Measurements from ENCODE around the gene STK10.

Gene STK10

DNA sequence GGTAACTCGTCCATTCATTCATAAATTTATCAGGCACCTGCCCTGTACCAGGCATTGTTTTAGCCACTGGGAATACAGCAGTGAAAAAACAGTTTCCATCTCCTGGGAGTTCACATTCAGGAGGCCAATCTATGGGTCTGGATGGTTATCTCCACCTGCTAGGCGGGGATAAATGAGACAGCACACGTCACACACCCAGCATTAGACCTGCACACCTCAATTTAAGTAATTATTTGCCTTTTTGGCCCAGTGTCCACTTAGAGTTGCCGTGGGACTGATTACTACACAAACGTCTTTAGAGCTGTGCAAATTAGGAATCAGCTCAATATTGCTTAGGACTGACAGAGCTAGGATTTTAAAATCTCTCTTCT lies 46.1 kb downstream of the STK10 start:
- DNase-seq = no peak

DNA sequence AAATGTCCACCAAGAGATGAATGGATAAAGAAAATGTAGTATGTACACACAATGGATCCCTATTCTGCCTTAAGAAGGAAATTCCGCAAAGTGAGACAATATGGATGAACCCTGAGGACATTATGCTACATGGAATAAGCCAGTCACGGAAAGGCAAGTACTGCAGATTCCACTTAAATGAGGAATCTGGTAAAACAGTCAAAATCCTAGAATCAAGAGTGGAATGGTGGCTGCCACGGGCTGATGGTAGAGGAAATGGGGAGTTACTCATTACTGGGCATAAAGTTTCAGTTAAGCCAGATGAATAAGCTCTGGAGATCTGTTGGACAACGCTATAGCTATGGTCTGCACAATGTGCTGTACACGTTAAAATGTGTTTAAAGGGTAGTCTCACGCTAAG lies 47.2 kb downstream of the STK10 start:
- DNase-seq = no peak

GRCh38 chr5:172140120-172140519 lies 47.9 kb downstream of the STK10 start:
- DNase-seq = no peak

- no peak for DNase-seq
Measured at GRCh38 chr5:172137046-172137445, 51.0 kb downstream of the STK10 start.

- no peak for DNase-seq
Measured at GRCh38 chr5:172133359-172134029, 54.5 kb downstream of the STK10 start.

- no peak for DNase-seq
Measured at GRCh38 chr5:172131690-172132089, 56.3 kb downstream of the STK10 start.

DNA sequence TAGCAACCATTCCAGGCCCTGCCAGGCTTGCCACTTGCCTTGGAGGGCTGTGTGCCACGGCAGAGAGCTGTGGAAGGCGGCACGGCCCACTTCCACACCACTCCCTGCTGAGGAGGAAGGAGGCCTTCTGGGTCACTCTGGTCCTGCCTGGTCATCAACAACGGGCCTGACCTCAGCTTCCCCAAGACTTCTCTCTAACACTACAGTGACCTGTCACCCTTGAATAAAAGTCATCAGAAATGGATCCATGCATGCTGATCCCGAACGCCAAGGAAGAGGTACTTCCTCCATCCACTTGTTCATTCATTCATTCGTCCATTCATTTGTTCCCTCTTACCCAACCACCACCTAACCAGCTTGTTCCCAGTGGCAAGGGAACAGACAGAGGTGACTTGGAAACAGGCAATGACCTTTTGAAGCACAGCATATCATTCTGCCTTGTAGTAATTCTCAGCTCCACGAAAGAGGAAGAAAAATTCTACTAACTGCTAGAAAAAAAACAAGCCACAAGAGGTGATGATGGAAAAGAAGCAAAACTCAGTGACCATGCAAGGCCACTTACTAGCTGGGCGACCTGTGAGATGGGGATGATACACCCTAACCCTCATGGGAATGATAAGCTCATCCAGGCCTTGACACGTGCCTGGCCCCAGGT lies 58.6 kb downstream of the STK10 start:
- no peak for DNase-seq

- no peak for DNase-seq
Measured at GRCh38 chr5:172127581-172127980, 60.4 kb downstream of the STK10 start.

GRCh38 chr5:172123269-172123692 lies 64.7 kb downstream of the STK10 start:
- no peak for DNase-seq

GRCh38 chr5:172119921-172120688 lies 67.9 kb downstream of the STK10 start:
- no peak for DNase-seq

GRCh38 chr5:172118891-172119290 lies 69.1 kb downstream of the STK10 start:
- no peak for DNase-seq

DNA sequence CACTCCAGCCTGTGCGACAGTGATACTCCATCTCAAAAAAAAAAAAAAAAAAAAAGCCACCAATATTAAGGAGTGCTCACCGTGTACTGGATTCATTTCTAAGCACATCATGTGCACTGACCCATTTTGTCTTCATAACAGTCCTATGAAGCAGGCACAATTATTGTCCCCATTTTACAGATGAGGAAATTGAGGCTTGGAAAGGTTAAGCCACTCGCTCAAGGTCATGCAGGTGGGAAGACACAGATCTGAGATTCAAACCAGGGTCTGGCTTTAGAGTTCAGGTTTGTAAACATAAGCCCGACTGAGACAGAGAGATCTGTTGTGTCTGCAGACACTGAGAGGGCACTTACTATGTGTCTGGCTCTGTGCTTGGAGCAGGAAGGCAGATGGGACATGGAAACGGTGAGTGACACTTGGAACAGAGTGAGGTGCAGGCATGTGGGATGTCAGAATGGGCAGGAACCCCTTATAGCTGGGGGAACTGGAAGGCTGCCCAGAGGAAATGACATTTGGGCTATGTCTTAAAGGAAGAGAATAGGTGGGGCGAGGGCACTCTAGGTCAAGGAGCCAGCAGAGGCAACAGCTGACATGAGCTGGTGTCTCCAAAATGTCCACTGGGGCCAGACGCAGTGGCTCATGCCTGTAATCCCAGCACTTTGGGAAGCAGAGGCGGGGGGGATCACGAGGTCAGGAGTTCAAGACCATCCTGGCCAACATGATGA lies 69.9 kb downstream of the STK10 start:
- DNase-seq = no peak

- no peak for DNase-seq
Measured at GRCh38 chr5:172115541-172115982, 72.5 kb downstream of the STK10 start.

GRCh38 chr5:172114875-172115422 lies 73.1 kb downstream of the STK10 start:
- no peak for DNase-seq

DNA sequence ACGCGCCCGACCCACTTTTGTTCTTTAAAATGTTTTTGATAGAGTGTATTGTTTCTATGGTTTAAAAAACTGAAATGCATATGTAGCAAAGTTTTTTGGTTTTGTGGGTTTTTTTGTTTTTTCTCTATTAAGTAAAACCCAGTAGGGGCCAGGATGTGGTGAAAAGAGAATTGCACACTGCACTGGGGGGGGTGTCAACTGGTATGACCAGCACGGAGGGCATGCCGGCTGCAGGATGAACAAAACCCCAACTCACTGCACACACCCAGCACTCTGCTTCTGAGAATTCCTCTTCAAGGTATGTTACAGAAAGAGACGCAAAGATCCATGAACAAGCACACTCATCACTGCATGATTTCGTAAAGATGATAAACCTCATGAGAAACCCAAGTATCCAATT lies 75.0 kb downstream of the STK10 start:
- DNase-seq = no peak

- DNase-seq = no peak
Measured at GRCh38 chr5:172111852-172112225, 76.2 kb downstream of the STK10 start.

DNA sequence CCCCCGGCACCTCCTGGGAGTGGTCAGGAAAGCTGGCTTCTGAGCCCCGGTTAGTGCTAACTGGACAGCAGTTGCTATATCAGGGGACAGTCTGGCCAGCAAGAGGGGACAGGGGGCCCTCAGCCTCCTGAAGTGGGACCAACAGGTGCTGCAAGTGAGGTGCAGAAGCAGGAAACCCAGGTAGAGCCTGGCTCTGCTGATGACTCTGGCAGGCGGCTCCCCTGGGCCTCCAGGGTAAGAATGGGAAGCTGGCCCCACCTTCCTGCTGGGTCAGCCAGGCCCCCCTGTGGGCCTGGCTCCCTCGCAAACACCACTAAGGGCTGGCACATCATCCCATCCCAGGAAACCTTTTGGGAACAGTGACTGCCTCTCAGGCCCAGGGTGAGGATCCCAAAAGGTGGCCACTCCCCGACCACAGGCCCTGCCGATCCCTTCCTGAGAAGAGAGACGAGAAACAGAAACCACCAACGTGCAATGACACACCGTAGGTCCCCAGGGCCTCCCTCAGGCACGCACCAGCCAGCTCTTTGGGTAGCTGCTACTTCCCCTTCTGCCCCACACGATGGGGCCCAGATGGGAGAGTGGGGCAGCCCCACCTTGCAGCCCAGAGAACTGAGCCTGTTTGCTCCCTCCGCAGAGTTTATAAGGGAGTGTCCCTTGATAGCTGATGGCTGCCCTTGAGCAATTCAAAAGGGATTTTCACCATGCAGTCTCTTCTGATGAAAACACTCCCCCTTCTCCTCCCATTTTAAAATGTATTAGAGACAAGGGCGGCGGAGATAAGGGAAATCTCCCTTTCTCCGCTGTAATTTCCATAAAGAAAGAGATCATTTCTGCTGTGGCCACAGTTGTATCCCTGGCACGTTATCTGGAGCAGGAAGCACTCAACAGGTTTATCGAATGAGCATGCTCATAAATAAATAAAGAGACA lies 76.8 kb downstream of the STK10 start:
- DNase-seq = peak; percentile 53

DNA sequence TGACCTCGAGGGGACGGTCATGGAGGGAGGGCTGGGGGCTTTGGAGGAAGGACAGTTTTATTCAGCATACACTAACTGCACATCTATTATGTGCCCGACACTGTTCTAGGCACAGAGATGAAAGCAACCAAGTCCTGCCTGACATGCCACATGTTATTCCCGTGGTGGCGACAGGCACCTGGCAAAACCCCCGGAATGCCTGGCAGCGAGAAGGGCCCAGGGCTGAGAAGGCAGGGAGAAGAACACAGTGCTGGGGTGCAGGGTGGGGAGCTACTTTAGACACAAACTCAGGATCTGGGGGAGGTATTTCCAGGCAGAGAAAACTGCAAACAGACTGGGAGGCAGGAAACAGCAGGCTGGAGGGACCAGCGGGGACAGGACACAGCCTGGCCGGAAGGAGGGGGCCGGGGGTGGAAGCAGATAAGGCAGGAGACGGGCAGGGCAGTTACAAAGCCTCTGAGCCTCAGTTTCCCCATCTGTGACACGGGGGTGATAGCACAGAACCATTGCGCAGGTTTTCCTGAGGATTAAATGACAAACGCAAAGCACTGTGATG lies 77.7 kb downstream of the STK10 start:
- DNase-seq = no peak

DNA sequence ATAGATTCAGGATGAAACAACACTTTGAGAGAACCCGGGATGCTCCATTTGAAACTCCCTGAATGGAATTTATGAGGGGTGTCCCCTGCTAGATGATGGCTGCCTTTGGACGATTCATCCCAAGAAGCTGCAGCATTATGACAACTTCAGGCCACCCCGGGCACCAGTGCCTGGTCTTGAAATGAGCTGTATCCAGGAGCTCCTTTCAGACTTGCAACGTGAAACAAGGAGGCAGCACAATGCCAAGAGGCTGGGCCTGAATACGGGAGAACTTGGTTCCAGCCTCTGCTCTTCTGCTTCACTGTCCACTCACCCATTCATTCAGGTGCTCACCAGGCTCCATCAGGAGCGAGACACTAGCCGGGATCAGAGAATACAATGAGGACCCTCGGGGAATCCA lies 78.3 kb downstream of the STK10 start:
- DNase-seq = no peak

DNA sequence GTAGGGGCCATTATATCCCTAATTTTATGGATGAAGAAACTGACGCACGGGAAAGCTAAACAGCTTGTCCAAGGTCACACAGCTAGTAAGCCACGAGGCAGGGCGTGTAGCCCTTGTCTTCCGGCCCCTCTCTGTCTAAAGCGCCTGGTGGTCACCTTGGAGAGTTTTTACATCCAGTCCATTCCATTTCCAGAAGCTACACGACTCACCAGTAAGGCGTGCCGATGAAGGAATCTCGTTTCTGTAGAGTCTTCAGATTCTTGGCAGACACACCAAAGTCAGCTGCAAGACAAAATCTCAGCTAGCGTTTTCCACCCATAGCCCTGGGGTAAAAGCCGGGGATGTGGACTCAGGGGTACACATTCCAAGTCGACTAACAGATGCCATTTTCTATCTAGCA lies 80.5 kb downstream of the STK10 start:
- peak; percentile 58 for DNase-seq

- DNase-seq = peak; percentile 55
Measured at GRCh38 chr5:172106511-172107356, 81.3 kb downstream of the STK10 start.

All from 8988T (cell line).